Measurements from ENCODE around the gene THBS2.
A peak's percentile ranks its signal among the peaks of the same experiment; 100 is the strongest.
"Not testable (repeated sequence)": the region's sequence is repeated elsewhere in the genome, so short reads cannot be mapped to it uniquely, and the experiment has no call there.

Gene THBS2

GRCh38 chr6:169210611-169211010, 43.0 kb downstream of the THBS2 start:
- DNase-seq (ENCODE audit: low read depth in 3 of 3), result no peak

DNA sequence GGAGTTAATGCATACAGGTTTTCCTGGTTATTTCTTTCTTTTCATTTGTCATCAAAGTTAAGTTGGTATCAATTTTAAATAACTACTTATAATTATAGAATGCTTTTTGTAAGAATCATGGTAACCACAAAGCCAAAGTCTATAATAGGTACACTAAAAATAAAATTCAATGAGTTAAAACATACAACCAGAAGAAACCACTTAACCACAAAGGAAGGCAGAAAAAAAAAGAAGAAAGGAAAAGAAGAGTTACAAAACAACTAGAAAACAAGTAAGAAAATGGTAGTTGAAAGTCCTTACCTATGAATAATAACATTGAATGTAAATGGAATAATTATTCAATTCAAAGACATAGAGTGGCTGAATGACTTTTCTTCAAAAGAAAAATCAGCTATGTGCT, 45.6 kb downstream of the THBS2 start:
- DNase-seq (ENCODE audit: low read depth in 3 of 3), result no peak

DNA sequence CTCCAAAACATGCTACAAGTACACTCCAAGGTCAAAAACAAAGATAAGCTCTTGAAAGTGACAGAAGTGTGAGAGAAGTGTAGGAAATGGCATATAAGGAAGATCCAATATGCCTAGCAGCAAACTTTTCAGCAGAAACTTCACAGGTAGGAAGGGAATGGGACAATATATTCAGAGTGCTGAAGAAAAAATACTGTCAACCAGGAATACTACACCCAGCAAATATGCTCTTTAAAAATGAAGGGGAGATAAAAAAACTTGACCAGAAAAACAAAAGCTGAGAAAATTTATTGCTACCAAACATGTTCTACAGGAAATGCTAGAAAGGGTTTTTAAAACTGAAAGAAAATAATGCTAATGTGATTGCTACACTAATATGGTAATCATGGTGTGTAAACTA, 46.2 kb downstream of the THBS2 start:
- DNase-seq (ENCODE audit: low read depth in 3 of 3), result no peak

DNA sequence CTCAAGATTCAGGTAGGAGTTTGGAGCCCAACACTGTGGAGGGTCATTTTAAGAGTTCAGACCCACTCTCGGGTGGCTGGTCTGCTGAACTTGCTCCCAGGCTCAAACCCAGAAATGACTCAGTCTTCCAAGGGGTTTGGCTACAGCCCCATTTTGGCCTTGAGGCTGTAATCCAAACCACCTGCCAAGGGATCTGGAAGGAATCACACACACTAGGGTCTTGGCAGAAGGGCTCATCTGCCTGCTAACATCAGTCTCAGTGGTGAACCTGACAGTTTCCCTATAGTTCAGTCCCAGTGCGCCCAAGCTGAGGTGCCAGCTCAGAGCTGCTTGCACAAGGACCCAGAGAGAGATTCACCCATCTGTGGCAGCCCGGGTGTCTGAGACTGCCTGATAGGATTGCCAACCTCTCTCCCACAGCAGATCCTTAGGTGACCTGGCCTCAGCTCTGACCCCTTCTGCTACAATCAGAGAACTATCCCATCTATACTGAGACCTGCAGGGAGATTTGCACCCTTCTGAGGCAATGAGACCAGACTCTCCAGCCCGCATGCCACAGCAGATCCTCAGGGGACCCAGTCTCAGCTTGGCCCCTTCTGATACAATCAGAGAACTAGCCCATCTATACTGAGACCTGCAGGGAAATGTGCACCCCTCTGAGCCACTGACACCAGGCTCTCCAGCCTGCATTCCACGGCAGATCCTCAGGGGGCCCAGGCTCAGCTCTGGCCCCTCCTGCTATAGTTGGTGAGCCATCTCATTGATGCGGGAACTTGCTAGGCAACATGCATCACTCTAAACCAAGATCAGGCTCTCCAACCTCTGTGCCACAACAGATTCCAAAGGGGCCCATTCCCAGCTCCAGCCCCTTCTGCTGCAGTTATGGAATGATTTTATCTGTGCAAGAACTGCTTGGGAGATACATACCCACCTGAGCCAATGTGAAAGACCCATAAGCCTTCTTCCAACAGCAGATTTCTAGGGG, 48.2 kb downstream of the THBS2 start:
- DNase-seq (ENCODE audit: low read depth in 3 of 3), result no peak

- no peak for DNase-seq (ENCODE audit: low read depth in 3 of 3)
Measured at GRCh38 chr6:169204167-169204566, 49.5 kb downstream of the THBS2 start.

GRCh38 chr6:169201985-169202384, 51.7 kb downstream of the THBS2 start:
- DNase-seq (ENCODE audit: low read depth in 3 of 3), result no peak

- no peak for DNase-seq (ENCODE audit: low read depth in 3 of 3)
Measured at GRCh38 chr6:169200893-169201514, 52.6 kb downstream of the THBS2 start.

DNA sequence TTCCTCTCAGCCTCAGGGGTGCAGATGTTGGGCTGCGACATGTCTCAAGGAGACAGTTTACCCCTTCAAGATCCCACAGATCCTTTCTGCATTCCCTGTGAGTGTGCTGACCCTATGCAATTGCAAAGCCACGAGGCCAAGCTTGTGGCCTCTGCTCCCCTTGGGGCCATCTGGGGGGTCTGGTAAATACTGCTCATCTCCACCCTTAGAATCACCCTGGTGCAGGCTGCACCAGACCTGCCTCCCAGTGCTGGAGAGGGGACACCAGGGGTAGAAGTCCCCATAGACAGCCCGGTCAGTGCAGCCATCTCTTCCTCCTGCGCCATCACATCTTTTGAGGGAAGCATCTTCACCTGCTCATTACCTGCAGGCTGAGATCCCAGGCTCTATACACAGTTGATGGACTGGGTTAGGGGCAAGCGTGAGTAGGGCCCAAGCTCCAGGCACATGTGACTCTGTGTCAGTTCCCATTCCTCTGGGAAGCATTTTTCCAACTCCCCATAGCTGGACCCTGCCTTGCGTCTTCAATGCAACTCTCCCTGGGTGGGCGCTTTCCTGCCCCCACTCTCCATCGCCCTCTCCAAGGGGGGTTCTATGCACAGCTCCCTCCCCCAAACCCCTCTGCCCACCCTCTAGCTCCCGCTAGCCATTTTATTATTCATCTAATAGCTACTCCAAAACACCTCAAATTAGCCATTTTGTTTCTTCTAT, 53.9 kb downstream of the THBS2 start:
- no peak for DNase-seq (ENCODE audit: low read depth in 3 of 3)

- no peak for DNase-seq (ENCODE audit: low read depth in 3 of 3)
Measured at GRCh38 chr6:169198885-169199284, 54.8 kb downstream of the THBS2 start.

DNA sequence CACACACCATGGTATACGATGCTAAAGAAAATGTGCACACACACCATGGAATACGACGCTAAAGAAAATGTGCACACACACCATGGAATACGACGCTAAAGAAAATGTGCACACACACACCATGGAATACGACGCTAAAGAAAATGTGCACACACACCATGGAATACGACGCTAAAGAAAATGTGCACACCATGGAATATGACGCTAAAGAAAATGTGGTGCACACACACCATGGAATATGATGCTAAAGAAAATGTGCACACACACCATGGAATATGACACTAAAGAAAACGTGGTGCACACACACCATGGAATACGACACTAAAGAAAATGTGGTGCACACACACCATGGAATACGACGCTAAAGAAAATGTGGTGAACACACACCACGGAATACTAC, 55.7 kb downstream of the THBS2 start:
- not testable (repeated sequence) for DNase-seq (ENCODE audit: low read depth in 3 of 3)

DNA sequence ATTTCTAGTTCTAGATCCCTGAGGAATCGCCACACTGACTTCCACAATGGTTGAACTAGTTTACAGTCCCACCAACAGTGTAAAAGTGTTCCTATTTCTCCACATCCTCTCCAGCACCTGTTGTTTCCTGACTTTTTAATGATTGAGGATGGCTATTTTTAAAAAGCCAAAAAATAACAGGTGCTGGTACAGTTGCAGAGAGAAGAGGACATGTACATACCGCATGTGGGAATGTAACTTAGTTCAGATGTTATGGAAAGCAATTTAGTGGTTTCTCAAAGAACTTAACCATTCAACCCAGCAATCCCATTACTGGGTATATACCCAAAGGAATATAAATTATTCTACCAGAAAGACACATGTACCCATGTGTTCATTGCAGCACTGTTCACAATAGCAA, 57.4 kb downstream of the THBS2 start:
- not testable (repeated sequence) for DNase-seq (ENCODE audit: low read depth in 3 of 3)

- no peak for DNase-seq (ENCODE audit: low read depth in 3 of 3)
Measured at GRCh38 chr6:169194737-169195136, 58.9 kb downstream of the THBS2 start.

DNA sequence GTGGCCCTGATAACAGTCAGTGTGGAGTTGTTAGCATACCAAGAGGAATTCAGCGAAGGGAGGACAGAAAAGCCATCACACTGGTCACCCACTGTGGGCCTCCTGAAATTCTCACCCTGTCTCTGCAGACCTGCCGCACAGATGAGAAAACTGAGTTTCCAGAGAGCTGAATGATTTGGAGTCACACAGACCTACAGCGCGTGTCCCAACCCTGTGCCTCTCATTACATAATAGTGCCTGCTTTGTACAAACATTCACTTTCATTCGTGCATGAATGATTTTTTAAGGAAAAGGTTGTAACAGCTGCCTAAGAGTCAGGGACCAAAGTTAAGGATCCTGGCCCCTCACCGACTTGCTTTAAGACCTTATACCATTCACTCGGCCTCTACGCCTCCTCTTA, 62.7 kb downstream of the THBS2 start:
- DNase-seq (ENCODE audit: low read depth in 3 of 3), result no peak

GRCh38 chr6:169190144-169190584, 63.5 kb downstream of the THBS2 start:
- no peak for DNase-seq (ENCODE audit: low read depth in 3 of 3)

DNA sequence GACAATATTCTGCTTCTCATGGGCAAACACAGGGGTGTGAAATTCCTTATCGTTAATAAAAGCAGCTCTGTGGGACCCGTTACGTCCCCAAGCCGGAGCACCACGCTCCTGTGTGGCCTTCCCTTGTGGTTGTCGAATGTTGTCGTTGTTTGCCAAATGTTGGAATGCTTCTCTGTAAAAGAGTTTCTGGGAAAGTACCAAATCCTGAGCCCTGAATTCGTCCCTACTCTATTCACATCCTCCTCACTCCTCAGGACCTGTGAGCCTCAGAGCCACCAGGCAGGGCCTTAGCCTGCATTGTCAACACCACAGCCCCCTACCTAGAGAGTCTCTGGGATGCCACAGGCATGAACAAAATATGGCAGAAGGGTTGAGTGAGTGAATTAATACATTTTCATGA, 64.0 kb downstream of the THBS2 start:
- DNase-seq (ENCODE audit: low read depth in 3 of 3), result no peak

- DNase-seq (ENCODE audit: low read depth in 3 of 3), result no peak
Measured at GRCh38 chr6:169189182-169189581, 64.5 kb downstream of the THBS2 start.

DNA sequence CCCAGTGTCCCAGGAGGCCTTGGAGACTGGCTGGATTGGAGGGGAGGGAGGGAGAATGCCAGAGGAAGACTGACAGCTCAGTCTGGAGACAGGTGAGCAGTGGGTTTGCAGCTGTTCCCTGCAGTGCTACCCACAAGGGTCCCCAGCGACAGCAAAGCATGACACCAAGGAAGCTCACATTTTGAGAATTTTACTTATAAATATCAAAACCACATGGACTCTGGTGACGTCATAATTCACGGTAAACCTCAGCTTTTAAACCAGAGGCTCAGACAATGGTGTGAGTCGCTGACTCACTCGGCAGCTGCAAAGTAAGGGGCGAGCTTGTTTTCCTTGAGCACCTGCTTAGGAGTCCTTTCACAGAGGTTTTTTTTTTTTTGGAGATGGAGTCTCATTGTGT, 65.2 kb downstream of the THBS2 start:
- peak in 1 of 3 donors; percentile 8 for DNase-seq (ENCODE audit: low read depth in 3 of 3)

DNA sequence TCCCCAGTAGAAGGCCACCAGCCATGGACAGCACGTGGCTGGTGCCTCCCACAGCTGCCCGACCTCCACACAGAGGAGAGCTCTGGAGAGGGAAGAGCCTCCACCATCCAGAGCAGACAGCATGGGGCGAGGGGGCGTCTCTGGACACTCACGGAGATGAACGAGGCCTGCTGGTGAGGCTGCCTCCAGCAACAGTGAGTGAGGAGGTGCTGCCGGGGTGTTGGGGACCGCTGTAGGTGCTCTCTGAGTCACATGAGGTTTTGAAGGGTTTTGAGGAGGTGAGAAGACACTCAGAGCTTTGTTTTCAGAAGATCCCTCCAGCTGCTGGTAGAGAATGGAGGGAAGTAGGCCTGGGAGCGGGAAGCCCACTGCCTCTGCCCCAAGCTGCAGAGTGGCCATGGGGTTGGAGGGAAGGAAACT, 65.6 kb downstream of the THBS2 start:
- DNase-seq (ENCODE audit: low read depth in 3 of 3), result no peak

DNA sequence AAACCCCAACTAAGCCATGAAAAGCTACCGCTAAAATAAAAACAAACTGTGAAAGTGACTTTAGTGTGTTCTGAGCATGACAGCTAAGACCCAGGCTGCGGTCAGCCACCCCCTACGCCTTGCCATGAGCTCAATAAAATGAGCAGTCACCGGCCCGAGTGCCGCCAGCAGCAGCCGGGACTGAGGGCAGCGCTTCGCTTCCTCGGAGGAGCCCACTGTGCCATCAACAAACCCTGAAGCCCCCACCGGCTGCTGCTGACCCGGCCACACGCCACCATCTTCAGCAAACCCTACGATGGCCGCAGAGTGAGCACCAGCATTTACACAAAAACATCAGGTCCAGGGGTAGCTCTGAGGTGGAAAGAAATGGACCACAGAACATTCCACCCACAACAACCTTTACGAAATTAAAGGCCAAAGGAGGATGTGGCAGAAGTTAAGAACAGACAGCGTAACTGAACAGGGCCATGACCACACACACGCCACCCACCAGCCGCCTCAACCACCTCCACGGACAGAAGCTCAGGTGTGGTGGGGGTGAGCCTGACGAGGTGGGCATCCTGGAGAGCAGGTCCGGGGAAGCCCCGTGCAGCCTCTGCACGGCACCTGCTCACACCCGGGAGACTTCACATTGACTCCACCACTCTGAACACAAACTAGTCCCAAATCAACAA, 67.0 kb downstream of the THBS2 start:
- no peak for DNase-seq (ENCODE audit: low read depth in 3 of 3)

DNA sequence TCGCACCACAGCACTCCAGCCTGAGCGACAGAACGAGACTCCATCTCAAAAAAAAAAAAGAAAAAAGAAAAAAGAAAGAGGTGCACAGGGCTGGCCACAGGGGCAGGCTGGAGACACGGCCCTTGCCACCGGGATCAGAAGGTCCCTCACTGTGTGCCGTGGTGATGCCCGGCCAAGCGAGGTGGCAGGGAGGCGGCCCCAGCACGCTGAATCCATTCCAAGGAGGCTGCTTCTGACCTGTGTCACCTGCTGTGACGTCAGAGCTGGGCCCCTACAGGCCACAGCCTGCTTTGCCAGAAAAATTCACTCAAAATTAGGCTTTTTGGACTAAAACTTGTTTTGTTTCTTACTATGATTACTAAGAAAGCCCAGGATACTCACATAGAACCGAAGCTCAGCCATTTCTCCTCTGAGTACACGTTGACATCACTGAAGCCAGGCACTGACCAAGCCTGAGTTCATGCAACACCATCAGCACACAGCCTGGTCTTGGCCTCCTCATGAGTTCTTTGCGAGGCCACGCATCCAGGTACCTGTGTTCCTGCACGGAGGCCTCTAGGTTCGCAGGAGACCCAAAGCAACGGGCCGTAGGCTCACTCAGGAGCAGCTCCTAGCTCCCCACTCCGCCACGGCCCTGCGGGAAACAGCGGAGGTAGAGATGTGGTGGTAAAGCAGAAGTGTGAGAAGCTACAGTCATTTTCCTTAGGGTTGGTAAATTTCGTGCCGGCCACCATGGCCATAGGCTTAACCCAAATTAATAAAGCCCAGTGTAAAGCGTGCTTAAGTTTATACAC, 67.8 kb downstream of the THBS2 start:
- no peak for DNase-seq (ENCODE audit: low read depth in 3 of 3)

DNA sequence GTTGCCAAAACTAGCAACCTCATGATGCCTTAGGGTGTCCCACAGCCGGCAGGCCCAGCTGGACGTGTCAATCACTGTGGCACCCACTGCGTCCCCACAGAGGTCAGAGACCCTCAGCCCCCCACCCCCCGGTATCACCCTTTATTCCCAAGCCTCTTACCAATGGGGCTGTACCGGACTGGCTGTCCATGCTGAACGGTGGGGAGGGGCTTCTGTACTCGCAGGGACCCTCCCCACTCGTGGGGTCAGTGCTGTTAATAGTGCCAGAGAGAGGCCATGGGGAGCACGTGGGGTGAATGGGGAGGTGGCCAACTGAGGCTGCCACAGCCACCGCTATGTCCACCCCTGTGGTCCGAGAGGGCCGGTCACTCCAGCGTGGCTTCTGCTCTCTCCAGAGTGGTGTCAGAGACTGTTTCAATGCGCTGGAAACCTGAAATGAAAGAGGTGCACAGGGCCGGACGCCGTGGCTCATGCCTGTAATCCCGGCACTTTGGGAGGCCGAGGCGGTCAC, 68.6 kb downstream of the THBS2 start:
- DNase-seq (ENCODE audit: low read depth in 3 of 3), result no peak

Data from stimulated activated CD4-positive, alpha-beta T cell treated with anti-CD3 and anti-CD28 coated beads, TNF-alpha, amount 100 ng/mL, for 48 hours (primary cell).